HG03460 (cell line): ENCODE data around the gene LRRC61.
"Not testable (repeated sequence)": the region's sequence is repeated elsewhere in the genome, so short reads cannot be mapped to it uniquely, and the experiment has no call there.

Experiments used
- ATAC-seq: cut with Tn5 transposase; IDR thresholded peaks from one replicate; pipeline ENCODE4 v1.9.1; 2021; ENCODE audit not compliant: unreplicated experiment

Gene LRRC61, protein sequence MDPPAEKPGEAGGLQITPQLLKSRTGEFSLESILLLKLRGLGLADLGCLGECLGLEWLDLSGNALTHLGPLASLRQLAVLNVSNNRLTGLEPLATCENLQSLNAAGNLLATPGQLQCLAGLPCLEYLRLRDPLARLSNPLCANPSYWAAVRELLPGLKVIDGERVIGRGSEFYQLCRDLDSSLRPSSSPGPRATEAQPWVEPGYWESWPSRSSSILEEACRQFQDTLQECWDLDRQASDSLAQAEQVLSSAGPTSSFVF

DNA sequence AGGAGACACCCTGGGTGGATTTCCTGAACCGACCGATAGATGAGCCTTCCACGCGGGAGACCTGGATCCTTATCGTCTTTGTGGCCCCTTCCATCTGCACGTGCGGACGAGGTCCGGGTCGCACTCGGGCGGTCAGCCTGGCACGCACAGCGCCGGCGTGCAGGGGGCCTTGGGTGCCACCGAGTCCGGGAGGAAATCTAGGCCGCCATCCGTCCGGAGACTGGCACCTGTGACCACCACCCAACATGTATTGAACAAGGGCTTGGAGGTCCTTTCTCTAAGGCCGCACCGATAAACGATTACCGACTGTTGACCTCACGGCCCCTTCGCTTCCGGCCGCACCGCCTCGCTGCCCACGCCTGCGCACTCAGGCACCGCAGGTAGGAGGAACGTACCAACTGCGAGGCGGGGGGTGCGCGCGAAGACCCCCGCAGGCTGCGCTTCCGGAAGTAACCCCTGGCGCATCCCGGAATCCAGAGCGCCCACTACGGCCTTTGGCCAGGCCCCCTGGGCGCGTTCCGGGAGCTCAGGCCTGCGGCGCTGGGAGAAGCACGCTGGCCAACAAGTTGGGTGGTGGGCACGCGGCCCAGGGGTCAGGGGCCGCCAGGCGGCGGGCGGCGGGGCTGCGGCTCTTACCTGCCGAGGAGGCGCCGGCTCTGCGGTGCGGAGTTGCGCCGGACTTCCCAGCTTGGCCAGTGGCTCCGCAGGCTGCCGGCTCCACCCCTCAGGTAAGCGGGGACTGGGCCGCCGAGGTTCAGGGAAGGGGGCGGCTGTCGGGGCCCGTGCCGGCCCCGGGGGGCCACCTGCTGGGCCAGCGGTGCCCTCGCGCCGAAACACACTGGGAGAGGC, at the start of gene LRRC61, which contains the start of gene ACTR3C:
LRRC61 (plus strand) TSS at position 523 of the 849 bp plus-strand sequence. CDS start 13,507 bp downstream, outside the sequence.
ACTR3C (minus strand) TSS at position 713 of the 849 bp plus-strand sequence. CDS start 28,249 bp downstream, outside the sequence.
- ATAC-seq, result peak; percentile 60

DNA sequence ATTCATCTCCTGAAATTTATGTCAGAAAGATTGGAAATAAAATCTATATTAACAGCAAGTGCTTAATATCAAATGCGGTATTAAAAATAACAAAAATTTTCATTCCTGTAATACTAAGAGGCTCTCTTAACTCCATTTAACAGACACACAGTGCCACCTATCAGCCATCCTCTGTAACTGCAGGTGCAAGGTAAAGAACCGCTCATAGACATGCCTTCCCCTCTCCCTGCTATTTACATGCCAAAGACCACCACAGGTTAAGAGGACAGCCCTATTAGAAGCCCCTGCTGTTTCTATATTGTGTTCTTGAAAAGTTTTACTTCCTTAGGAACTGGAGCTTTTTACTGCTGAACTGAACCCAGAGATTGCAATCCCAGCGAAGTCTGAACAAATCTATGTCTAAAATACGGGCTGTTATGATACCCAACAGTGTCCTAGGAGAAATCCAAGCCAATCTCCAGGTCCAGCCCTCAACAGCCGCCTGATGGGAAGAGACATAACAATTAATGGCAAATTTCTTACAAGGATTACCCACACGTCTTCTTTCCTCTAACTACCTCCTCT, 46.9 kb upstream of the LRRC61 start:
- not testable (repeated sequence) for ATAC-seq

DNA sequence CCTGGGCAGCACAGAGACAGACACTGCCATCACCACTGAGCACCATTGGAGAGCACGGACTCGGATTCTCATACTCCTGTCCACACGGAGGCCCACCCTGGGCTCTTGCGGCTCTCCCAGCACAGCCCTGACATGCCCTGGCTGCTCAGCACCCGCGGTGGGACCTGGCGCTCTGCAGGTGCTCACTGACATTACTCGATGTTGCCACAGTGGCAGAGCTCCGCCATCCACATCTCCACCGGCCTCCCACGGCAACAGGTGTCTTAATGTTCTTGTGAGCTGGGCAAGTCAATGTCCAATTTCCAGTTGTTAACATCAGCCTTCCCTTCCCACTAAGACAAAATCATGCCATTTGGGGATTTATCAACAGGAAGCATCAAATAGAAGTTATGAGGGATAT, 44.8 kb upstream of the LRRC61 start:
- not testable (repeated sequence) for ATAC-seq

DNA sequence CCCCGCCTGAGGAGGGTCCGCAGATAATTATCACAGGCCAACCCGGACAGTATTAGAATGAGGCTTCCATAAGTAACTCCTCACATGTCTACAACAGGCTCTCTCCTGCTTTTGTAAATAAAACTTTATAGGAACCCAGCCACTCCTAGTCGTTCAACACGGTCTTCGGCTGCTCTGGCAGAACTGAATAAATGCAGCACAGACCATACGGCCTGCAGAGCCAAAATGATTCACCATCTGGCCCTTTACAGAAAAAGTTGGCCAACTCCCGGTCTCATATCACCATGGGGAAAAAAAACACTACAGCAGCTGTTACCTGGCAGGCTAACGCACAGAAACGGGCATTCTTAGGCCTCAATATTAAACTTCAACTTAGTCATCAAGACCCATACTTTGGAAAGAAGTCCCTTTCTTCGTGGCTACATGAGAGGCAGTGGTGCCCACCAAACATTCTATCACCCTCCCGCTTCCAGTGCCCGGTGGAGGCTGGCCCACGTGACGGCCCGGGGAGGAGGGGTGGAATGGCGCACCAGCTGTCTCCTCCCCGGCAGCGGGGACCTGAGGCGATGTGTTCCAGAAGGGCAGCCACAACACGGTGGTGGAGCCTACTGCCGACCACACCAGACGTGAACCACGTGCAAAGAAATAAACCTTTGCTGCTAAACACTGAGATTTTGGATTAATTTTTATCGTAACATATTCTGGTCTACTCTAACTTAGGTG, 41.3 kb upstream of the LRRC61 start:
- not testable (repeated sequence) for ATAC-seq

DNA sequence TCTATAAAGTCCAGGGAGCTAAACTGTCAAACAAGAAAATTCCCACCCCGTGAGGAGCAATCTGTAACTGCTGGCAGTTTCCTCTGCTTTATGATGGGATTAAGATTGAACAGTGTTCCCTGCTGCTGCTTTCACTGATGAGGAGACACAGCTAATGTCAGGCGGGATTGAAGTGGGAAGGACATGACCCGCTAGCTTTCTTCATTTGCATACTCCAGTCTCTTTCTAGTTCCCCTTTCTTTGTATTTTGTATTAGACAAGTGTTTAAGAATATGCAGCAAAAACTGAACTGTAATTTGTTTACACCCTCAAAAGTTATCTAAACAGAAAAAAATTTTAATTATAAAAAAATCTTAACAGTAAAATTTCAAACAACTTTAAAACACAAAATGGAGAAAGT, 40.0 kb upstream of the LRRC61 start:
- not testable (repeated sequence) for ATAC-seq

DNA sequence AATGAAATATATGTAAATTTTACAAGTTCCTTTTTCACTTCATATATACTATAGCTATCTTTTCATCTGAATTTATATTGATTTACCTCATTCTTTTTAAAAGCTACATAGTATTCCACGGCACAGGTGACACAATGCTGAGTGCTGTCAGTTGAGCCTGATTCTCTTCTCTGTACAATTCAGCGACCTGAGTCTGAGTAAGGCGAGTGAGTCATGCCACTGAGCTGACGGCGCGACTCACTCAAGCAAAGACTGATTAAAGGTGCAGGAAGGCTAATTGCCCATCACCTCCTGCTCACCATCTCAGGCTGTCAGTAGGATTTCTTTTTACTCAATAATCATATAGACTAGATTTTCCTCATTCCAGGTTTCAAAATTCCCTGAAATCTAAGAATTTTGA, 39.5 kb upstream of the LRRC61 start:
- ATAC-seq, result not testable (repeated sequence)

DNA sequence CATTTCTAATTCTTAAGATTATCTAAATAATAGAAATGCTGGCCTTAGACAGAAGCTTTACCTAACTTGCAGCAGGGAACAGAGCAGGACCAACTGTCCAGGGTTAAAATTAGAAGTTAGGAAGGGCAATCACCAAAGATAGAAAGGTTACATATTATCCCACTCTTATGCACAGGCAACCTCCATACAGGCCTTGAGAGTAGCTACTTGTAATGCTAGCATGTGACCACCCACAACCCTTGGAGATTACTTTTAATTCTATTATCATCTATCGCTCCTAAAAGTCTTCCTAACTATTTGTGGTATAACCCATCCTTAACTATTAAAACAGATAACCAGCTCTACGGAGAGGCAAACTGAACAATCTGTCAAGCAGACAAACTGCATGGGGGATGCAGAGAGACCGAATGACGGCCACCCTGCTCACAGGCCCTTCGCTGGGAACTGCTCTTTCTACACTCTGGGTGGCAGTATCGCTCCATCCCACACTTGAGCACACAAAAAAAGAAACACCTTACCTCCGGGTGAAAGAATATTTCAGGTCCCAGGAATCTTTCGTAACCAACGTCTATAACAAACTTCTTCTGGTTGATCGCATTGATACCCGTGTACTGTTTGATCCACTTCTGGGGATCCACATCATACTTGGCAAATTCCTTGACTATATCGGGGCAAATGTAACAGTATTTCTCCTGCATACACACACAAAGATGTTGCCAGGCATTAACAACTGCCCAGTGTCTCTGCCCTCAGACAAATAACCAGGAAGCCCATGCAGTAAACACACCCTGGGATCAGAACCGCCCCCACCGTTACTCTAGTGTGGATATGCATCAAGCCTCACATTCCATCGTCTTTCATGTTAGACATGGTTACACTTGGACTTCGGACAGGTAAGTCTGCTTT, 37.1 kb upstream of the LRRC61 start:
- ATAC-seq, result peak; percentile 79

DNA sequence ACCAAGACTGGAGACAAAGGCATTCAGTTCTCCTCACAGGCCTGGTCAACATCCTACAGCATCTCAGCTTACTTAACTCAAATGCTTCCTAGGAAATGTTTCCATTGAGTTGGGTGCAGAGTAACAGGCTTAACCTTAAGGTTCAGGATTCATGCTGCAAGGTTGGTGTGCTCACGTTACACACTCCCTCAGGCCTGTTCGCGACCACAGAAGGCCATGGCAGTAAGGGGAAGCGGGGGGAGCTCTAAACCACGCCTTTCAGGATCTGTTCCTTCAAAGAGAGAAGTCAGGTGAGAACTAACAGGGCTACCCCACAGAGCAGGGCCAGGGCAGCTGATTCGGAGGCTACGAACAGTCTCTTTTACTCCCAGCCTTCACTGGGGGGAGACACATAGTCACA, 35.3 kb upstream of the LRRC61 start:
- ATAC-seq, result not testable (repeated sequence)

DNA sequence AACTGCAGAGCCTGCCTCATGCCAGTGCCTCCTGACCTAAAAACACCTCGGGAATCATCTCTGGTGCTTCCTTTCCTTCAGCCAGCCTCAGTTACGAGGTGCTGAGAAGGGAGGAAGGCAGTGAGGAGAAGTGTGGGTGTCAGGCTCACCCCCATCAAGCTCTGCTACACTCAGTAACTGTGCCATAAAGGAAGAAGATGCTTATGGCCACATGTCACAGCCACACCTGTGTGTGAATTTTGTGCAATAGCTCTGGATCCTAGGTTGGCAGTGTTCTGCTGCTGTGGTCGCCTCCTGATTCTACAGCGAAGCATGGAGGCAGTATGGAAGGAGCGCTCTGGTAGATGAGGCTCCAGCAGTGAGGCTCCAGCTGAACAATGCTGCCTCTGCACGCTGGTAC, 34.3 kb upstream of the LRRC61 start:
- not testable (repeated sequence) for ATAC-seq

DNA sequence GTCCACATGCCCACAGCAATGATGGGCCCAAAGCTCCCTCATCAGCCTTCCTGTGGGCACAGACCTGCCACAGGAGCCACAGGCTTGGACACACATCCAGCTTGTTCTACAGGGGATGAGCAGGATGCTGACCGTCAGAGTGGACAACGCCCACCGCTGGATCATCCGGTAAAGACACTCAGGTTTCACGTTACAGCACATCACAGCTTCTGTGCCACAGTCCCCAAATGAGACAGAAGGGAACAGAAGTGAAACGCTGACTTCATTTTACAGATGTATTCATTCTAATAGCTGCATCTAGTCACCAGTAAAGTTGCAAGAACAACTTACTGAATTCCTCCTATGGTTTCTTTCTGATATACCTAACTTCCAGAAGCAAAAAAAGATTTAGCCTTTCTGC, 32.8 kb upstream of the LRRC61 start:
- not testable (repeated sequence) for ATAC-seq

DNA sequence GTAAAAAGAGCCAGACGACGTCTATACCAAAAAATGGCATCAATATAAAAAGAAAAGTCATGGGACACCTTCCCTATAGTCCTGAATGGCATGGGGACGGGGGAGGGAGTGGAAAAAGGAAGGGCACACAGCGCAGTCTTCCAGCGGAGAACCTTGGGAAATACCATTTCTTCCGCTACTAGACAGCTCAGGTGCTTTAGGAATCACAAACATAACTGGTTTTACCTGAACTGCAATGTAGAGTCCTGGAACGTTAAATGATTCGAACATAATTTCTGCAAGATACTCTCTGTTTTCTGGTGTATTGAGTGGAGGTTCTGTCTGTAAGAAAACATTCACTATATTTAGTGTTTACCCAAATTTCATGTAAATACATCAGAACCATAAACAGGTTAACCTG, 28.1 kb upstream of the LRRC61 start:
- not testable (repeated sequence) for ATAC-seq

DNA sequence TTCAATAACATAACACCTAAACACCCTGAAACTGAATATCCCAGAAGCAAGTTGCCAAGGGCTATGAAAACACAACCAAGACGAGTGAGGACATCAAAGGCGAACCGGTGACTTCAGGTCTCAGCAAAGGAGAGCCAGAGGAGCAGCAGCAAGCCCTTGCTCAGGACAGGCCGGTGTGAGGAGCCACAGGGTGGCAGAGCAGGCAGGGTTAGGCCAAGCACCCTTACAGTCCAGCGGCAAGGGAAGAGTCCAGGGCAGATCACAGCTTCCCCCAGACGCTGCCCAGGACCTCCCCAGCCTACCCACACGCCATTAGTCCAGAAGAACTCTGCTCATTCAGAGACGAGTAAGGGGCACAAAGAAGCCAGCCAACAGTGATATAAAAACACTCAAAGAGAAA, 27.5 kb upstream of the LRRC61 start:
- ATAC-seq, result not testable (repeated sequence)

DNA sequence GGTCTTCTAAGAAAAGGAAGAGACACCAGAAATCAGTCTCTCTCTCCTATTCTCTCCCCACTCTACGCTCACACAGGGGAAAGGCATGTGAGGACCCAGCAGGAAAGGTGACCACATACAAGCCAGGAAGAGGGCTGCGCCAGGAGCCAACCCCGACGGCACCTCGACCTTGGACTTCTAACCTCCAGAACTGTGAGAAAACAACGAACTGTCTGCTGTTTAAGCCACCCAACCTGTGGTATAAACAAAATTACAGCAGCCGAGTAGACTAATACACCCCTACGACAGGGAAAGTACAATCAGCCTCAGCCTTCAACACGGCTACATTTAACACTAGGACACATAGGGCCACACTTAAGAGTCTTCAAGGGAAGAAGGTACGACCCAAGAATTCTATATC, 26.4 kb upstream of the LRRC61 start:
- not testable (repeated sequence) for ATAC-seq

DNA sequence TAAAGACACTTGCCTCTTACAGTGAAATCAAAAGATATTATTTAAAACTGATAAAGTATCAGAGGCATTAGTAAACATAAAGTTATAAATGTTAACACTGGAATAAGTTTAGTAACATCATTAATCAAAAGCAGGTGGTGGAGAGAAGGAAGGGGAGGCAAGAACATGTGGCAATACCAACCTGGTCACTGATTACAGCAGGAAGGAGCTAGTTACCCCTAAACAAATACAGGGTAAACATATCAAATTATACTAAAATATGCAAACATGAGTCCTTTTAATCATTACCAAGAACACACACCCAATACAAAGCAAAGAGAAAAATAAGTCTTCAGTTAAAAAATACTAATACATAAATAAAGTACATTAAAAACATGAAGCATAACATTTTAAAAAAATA, 25.2 kb upstream of the LRRC61 start:
- ATAC-seq, result not testable (repeated sequence)

DNA sequence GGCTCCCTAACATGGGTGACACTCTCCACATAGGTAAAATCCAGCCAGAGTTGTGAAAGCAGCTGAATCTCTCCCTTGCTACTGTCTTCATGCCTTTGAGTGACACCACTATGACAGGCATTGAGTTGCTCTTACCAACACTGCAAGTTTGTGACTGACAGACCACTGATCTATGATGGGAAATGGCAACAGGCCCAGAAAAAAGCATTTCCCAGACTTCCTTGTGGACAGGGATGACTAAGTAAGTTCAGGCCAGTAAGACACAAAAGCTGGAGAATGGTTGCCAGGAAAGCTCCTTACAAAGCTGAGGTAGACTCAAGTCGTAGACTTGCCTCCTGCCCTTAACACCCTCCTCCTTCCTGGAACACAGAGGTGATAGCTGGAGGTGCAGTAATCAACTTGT, 20.2 kb upstream of the LRRC61 start:
- ATAC-seq, result not testable (repeated sequence)

DNA sequence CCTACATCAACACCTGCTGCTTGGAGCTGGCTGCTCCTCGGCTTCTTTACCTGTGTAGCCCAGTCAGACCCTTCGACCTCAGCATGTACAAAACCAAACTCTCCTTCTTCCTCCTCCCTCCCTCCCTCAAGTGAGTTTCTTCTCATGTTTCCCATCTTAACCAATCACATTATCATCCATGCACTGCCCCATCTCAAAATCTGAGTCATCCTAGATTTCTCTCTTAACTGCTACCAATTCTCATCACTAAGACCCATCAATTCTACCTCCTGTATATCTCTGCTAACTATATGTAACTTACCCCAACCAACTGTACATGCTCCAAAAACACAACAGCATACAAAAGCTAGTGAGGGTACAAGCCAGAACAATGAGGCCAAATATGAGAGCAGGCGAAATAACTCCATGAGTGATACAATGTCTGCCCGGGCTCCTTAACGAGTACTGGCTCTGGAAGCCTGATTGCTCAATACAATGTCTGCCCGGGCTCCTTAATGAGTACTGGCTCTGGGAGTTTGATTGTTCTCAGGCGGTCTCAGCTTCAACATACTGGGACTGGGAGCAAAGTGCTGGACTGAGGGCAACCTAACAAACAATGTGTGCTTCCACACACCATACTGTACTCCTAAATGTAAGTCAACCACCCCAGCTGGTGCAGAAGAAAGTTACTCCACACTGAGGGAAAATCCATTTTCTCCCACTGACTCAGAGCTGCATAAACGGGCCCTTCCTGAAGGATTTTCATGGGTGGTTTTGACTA, 18.5 kb upstream of the LRRC61 start:
- ATAC-seq, result not testable (repeated sequence)

DNA sequence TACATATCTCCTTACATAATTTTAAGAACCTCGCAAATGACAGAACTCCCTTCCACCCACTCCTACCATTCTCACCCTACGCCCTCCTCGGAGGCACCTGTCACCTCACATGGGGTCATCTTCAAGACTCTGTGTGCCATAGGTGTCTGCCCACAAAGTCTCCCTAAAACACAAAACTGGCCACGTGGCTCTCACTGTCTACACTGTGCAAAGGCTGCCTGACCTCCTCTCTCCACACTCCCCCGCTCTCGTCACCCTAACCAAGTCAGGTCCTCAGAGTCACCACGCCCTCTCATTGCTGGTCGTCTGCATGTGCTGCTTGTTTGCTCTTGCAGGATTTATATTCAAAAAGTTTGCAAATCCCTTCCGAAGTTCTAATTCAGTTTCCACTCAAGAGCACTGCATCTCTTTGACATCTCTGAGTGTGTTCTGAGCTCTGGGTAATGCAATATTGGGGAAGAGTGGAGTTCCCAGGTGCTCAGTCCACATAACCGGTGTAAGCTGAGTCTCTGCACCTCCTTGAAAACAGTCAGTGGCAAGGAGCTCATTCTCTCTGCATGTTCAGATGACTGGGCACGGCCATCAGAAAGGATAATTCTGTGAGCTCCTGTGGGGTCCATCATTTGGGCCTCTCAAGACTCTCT, 17.8 kb upstream of the LRRC61 start:
- ATAC-seq, result not testable (repeated sequence)

DNA sequence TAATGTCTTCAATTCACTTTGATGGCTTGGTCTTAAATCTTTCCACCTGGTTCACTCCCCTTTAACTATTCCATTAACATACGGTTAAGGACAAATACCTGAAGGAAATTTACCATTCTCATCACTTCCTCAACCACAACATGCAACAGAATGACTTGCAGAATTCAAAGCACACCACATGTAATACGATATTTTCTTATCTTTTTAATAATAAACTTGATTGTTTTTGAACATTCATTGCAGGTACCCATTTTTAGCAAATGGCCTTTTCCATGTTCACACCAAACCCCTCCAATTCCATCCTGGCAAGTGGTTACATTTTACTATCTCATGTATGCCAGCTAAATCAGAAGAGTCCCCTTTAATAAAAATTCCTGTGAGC, 17.3 kb upstream of the LRRC61 start:
- not testable (repeated sequence) for ATAC-seq

DNA sequence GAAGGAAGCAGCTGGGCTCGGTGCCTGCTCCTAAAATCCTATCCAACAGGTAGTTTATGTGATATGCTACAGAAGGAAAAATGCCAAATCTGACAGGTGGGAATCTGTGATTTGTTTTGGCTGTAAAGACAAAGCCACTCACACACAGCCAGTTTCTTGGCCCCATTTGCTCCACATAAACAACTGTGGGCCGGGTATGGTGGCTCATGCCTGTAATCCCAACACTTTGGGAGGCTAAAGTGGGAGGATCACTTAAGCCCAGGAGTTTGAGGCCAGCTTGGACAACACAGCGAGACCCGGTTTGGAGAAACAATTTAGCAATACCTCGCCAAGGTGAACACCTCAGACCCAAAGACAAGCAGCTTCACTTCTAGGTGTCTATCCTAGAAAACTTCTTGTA, 16.8 kb upstream of the LRRC61 start:
- ATAC-seq, result not testable (repeated sequence)
